ENCODE results near the gene OR13J1.
"Not testable (repeated sequence)": the region's sequence is repeated elsewhere in the genome, so short reads cannot be mapped to it uniquely, and the experiment has no call there.

The OR13J1 gene

DNA sequence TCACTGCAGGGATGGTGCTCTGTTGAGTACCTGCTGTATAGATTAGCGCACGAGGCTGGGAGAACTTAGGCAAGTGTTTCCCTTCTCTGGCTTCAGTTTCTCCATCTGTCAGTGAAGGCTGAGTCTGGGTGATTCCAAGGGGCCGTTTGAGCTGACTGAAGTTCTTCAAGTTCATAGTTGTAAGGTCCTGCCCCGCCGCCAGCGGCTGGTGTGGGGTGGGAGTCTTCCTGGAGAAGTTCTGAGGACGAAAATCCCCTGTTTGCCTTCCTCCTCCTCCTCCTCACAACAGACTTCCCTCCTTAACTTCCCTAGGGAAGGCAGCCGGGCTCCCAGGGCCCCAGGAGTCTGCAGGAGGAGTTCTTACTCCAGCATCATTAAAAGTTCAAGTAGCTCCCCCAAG is 34.1 kb upstream of the OR13J1 start:
- no peak for DNase-seq (ENCODE audit: low read depth)

GRCh38 chr9:35903049-35903448 is 32.8 kb upstream of the OR13J1 start:
- DNase-seq (ENCODE audit: low read depth), result no peak

DNA sequence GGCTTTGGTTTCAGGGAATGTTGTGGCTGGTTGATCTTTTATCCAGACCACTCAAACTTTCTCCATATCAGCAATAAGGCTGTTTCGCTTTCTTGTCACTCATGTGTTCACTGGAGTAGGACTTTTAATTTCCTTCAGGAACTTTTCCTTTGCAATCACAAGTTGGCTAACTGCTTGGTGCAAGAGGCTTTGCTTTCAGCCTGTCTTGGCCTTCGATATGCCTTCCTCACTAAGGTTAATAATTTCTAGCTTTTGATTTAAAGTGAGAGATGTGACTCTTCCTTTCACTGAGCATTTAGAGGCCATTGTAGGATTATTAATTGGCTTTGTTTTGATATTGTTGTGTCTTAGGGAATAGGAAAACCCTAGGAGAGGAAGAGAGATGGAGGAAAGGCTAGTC is 28.8 kb upstream of the OR13J1 start:
- no peak for DNase-seq (ENCODE audit: low read depth)

DNA sequence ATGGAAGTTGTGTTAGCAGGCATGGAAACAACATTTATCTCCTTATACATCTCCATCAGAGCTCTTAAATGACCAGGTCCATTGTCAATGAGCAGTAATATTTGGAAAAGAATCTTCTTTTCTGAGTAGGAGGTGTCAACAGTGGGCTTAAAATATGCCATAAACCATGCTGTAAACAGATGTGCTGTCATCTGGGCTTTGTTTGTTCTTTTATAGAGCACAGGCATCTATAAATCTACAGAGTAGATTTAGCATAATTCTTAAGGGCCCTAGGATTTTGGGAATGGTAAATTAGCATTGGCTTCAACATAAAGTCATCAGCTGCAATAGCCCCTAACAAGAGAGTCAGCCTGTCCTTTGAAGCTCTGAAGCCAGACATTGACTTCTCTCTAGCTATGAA is 28.1 kb upstream of the OR13J1 start:
- no peak for DNase-seq (ENCODE audit: low read depth)

DNA sequence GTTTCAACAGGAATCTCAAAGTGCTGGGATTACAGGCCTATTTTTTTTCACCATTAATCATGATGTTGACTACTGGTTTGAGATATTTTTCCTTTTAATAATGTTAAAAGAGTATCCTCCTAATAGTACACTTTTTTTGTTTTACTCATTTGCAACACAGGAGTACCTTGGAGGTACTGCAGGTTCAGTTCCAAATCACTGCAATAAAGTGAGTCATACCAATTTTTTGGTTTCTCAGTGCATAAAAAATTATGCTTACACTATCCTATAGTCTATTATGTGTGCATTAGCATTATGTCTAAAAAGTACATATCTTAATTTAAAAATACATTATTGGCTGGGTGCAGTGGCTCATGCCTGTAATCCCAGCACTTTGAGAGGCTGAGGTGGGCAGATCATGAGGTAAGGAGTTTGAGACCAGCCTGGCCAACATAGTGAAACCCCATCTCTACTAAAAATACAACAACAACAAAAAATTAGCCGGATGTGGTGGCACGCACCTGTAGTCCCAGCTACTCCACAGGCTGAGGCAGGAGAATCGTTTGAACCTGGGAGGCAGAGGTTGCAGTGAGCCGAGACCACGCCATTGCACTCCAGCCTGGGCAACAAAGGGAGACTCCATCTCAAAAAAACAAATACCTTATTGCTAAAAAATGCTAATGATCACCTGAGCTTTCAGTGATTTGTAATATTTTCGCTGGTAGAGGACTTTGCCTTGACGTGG is 27.3 kb upstream of the OR13J1 start:
- not testable (repeated sequence) for DNase-seq (ENCODE audit: low read depth)

- DNase-seq (ENCODE audit: low read depth), result no peak
Measured at GRCh38 chr9:35896570-35896969, 26.4 kb upstream of the OR13J1 start.

- DNase-seq (ENCODE audit: low read depth), result no peak
Measured at GRCh38 chr9:35892051-35892450, 21.9 kb upstream of the OR13J1 start.

GRCh38 chr9:35891646-35892045 is 21.4 kb upstream of the OR13J1 start:
- no peak for DNase-seq (ENCODE audit: low read depth)

DNA sequence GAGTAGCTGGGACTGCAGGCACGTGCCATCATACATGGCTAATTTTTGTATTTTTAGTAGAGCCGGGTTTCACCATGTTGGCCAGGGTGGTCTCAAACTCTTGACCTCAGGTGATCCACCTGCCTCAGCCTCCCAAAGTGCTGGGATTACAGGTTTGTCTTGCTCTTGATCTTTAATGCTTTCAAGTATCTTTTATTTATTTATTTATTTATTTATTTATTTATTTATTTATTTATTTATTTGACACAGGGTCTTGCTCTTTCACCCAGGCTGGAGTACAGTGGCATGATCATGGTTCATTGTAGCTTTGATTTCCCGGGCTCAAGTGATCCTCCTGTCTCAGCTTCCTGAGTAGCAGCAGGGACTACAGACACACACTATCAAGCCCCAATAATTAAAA is 14.7 kb upstream of the OR13J1 start:
- not testable (repeated sequence) for DNase-seq (ENCODE audit: low read depth)

- no peak for DNase-seq (ENCODE audit: low read depth)
Measured at GRCh38 chr9:35882996-35883395, 12.8 kb upstream of the OR13J1 start.

DNA sequence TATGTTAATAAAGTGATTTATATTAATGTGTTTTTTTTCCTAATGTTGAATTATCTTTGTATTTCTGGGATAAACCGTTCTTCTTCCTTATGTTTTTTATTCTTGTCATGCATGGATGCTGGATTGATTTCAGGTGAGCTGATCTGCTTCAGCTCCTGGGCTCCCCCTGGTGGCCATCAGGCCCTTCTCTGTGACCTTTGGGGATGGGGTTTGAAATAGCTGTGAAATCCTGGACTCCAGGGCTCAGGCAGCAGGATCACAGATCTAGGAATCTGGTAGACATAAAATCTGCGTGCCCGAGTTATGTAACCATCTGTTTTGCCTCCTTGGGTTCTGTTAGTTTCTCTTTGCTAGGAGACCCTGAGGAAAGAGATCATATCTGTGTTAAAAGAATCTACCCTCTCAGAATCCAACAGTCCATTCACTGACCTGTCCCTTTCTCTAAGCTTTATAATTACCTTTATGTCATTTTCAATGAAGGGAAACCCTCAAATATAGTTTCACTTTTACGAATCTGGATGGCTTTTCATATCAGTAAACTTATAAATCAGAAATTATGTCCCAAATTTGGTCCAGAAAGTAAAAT is 12.2 kb upstream of the OR13J1 start:
- peak; percentile 31 for DNase-seq (ENCODE audit: low read depth)

DNA sequence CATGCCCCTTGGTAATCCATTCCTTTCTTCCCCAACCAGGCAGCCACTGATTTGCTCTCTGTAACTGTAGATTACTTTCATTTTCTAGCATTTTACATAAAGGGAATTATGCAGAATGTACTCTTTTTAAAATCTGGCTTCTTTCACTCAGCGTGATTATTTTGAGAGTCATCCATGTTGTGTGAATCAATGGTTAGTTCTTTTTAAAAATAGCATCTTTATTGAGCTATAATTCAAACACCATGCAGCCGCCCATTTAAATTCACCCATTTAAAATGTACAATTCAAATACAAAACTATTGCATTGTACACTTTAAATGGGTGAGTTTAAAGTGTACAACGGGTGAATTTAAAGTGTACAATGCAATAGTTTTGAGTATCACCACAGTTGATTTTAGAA is 2.3 kb upstream of the OR13J1 start:
- DNase-seq (ENCODE audit: low read depth), result no peak

GRCh38 chr9:35871545-35871944 is 1.3 kb upstream of the OR13J1 start:
- no peak for DNase-seq (ENCODE audit: low read depth)

GRCh38 chr9:35869621-35870216 is 482 bp downstream of the OR13J1 start:
- no peak for DNase-seq (ENCODE audit: low read depth)

DNA sequence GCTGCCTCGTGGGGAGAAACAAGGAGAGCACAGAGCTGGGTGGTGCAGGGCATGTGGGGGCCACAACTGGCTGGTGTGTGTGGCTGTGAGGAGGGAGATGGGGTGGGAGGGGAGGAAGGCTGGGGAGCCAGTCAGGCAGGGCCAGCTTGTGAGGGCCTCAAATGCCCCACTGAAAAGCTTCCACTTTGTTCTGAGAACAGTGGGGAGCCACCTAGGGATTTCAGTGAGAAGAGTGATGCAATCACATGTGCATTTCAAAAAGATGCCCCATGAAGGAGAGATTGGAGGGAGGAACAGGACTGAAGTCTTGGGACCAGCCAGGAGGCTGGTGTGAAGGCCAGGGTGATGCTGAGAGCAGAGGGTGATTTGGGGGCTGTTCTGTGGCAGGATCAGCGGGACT is 1.3 kb downstream of the OR13J1 start:
- no peak for DNase-seq (ENCODE audit: low read depth)

GRCh38 chr9:35867538-35867937 is 2.7 kb downstream of the OR13J1 start:
- DNase-seq (ENCODE audit: low read depth), result no peak

- no peak for DNase-seq (ENCODE audit: low read depth)
Measured at GRCh38 chr9:35864695-35865255, 5.4 kb downstream of the OR13J1 start.

GRCh38 chr9:35863583-35863982 is 6.6 kb downstream of the OR13J1 start:
- DNase-seq (ENCODE audit: low read depth), result no peak

DNA sequence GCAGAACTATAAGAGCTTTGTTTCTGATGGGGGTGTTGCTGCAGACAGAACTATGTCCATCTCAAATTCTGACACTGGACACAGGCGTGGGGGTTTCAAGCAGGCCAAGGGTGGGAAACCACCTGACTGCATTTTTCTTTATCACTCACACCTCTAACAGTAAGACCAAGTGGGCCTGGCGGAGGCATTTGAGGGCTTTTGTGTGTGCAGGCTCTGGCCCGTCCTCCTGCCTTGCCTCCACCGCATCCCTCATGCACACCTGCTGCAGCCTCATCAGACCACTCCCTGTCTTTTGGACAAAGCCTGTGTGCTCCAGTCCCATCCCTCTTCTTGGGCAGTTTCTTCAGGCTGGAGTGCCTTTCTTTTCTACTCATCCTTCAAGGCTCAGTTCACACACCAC is 7.9 kb downstream of the OR13J1 start:
- DNase-seq (ENCODE audit: low read depth), result no peak

DNA sequence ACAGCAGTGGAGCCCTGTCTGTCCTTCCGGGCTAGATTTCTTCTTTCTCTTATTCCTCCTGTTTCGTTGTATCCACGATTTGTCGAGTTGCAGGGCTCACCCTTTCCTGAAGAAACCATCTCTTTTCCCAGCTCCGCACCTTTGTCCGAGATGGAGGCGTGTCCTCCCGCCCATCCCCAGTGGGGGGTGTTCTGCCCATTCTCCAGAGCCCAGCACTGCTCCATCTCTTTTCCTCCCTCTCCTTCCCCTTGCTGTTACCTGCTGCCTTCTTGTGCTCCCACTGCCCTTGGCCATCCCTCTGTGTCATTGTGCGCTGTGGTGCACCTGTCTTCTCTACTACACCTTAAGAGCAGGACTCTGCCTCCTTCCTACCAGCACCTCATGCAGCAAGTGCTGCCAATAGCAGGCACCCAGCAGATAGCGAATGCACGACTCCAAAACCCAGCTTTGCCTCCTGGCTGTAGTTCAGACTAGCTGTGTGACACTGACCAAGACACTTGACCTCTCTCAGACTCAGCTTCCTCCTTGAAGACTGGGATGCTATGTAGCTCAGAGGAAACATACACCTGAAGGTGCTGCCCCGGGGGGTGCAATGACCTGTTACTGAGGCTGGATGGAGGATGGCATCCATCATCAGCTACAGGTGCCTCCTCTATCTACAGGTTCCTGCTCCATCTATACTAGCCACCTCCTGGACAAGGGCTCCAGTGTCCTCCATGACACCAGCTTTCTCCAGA is 8.9 kb downstream of the OR13J1 start:
- no peak for DNase-seq (ENCODE audit: low read depth)

- no peak for DNase-seq (ENCODE audit: low read depth)
Measured at GRCh38 chr9:35859990-35860339, 10.2 kb downstream of the OR13J1 start.

DNA sequence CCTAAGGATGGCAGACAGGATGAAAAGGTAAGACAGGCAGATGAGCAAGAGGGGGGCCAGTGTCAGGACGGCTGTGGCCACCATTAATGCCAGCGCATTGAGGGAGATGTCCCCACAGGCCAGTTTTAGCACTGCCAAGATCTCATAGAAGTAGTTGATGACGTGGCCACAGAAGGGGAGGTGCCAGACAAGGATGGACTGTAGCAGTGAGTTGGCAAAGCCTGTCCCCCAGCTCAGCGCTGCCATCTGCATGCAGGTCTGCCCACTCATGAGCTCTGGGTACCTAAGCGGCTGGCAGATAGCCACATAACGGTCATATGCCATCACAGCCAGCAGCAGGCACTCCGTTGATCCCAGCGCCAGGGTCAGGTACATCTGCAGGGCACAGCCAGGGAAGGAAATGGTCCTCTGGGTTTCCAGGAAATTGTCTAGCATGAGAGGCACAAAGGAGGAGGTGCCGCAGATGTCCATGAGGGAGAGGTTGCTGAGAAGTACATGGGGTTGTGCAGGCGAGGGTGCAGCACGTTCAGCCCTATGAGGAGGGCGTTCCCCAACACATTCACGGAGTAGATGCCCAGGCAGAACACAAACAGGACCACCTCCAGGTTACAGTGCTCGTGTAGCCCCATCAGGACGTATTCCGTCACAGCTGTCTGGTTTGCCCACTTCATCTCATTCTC is 10.8 kb downstream of the OR13J1 start:
- no peak for DNase-seq (ENCODE audit: low read depth)
